HFFc6 (cell line): ENCODE measurements around the gene ASB10. TPM values are rescaled to one million over a fixed set of nuclear protein-coding genes. Genes with fewer than 3 reads are reported as not detected.

ENCODE experiments used
- DNase-seq: peaks from one replicate; pipeline ENCODE4 v3.0.0-alpha.2; 2018
- H3K27ac Mint-ChIP-seq: 2 replicates; pipeline ENCODE4 v1.8.0; 2020; ENCODE audit warnings: mild to moderate bottlenecking, mixed read lengths
- H3K27me3 Mint-ChIP-seq: 2 replicates; pipeline ENCODE4 v1.8.0; 2021; ENCODE audit warnings: mild to moderate bottlenecking, moderate library complexity, mixed read lengths; ENCODE audit not compliant: insufficient read depth
- H3K36me3 Mint-ChIP-seq: 2 replicates; pipeline ENCODE4 v1.8.0; 2021; ENCODE audit warnings: low read depth, mixed read lengths
- H3K4me1 Mint-ChIP-seq: 2 replicates; pipeline ENCODE4 v1.8.0; 2020; ENCODE audit warnings: low read depth, mixed read lengths
- H3K4me3 Mint-ChIP-seq: 2 replicates; pipeline ENCODE4 v1.8.0; 2020; ENCODE audit warnings: mild to moderate bottlenecking, moderate library complexity, mixed read lengths
- H3K9me3 Mint-ChIP-seq: 2 replicates; pipeline ENCODE4 v1.8.0; 2020; ENCODE audit warnings: mild to moderate bottlenecking, mixed read lengths
- CTCF ChIP-seq: fragments of 200-600 bp; sonication (generic); IDR thresholded peaks from 2 replicates; pipeline ENCODE4 v1.5.0; 2021; ENCODE audit warnings: antibody characterized with exemption, mild to moderate bottlenecking
- total RNA-seq, 6 experiments: library from RNA; stranded (reverse); fragmentation: NEBNext Ultra II Directional; extraction: Animal tissue kit (Norgen Biotek cat#: 25700); gene quantifications; 2 replicates in 1 of 6; 3 replicates in 5 of 6; pipeline ENCODE4 v1.2.3, GENCODE V29; 2021

ASB10 gene
- total RNA-seq, 6 experiments from 2014 or later = not detected

DNA sequence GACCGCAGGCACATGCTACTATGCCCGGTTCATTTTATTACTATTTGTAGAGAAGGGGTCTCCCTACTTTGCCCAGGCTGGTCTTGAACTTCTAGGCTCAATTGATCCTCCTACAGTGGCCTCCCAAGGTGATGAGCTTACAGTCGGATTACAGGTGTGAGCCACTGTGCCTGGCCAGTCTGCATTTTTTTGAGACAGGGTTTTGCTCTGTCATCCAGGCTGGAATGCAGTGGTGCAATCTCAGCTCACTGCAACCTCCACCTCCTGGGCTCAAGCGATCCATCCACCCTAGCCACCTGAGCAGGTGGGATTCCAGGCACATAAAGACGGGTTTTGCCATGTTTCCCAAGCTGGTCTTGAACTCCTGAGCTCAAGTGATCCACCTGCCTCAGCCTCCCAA lies 25.6 kb upstream of the ASB10 start:
- Mint-ChIP-seq H3K36me3 (peaks cover 19% of the 10 kb centered on the region), H3K27me3 (peaks cover 13% of the 10 kb centered on the region), H3K4me3 (no peak overlapping the region), H3K9me3 (no peaks in the 10 kb centered on the region), H3K27ac (no peak overlapping the region), H3K4me1 (no peaks in the 10 kb centered on the region)
- DNase-seq = no peak
- no peak for TF ChIP-seq CTCF

GRCh38 chr7:151211155-151211772 lies 24.2 kb upstream of the ASB10 start:
- Mint-ChIP-seq H3K4me3 (no peak overlapping the region), H3K27me3 (peaks cover 13% of the 10 kb centered on the region), H3K9me3 (no peaks in the 10 kb centered on the region), H3K4me1 (no peaks in the 10 kb centered on the region), H3K36me3 (peaks cover 19% of the 10 kb centered on the region), H3K27ac (no peak overlapping the region)
- no peak for DNase-seq
- TF ChIP-seq CTCF = no peak

DNA sequence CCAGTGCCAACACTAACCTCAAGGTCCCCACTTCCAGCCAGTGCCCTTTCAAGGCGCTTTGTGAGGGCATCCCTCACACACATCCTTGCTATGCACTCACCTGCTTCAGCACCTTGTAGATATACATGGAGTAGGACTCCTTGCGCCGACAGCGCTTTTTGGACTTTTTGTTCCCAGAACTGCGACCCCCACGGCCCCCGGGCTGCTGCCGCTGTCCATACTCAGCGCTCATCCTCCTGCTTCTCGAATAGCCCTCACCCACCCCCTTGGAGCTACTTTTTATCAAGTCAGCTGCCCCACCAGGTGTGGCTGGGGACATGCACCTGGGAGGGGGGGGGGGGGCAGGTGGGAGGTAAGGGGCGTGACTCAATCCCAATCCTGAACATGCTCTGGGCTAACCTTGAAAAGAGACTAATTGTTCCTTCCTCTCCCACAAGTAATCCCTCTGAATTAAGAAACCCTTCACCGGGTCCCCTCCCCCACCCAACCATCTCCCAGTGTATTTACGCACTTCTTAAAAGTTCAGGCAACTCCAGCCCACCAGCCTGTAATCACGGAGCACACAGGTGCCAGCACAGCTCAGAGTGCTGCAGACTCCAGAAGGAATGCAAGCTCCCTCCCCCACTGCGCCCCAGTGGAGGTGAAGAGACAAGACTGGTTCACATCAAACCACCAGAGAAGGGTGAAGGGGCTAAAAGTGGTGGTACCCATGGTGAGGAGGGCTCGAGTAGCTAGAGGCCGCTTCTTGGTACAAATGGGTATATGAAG lies 23.2 kb upstream of the ASB10 start, which contains the start of gene H2BK1:
Gene H2BK1, minus strand, starts transcription at position 402 of the 768 bp plus-strand sequence. Its CDS starts 170 bp downstream, at position 232.
- Mint-ChIP-seq H3K36me3 (peaks cover 11% of the 10 kb centered on the region), H3K27ac (no peak within 1 kb of the TSS), H3K4me3 (no peak within 1 kb of the TSS), H3K9me3 (no peaks in the 10 kb centered on the region), H3K4me1 (no peaks in the 10 kb centered on the region), H3K27me3 (peaks cover 16% of the 10 kb centered on the region)
- no peak for TF ChIP-seq CTCF
- no peak for DNase-seq

GRCh38 chr7:151209588-151209987 lies 22.5 kb upstream of the ASB10 start:
- peaks cover 6% of the 10 kb centered on the region; the same call in 1 of the 2 replicates for H3K36me3 Mint-ChIP-seq
- DNase-seq = no peak
- no peak for TF ChIP-seq CTCF
- no peak overlapping the region for H3K4me3 Mint-ChIP-seq
- no peak overlapping the region for H3K27ac Mint-ChIP-seq
- no peaks in the 10 kb centered on the region for H3K4me1 Mint-ChIP-seq
- no peaks in the 10 kb centered on the region for H3K9me3 Mint-ChIP-seq
- H3K27me3 Mint-ChIP-seq = peaks cover 21% of the 10 kb centered on the region

GRCh38 chr7:151208253-151208862 lies 21.3 kb upstream of the ASB10 start:
- Mint-ChIP-seq H3K36me3 (peaks cover 5% of the 10 kb centered on the region; the same call in 1 of the 2 replicates), H3K4me1 (no peaks in the 10 kb centered on the region), H3K4me3 (no peak overlapping the region), H3K27me3 (peaks cover 27% of the 10 kb centered on the region), H3K9me3 (no peaks in the 10 kb centered on the region), H3K27ac (no peak overlapping the region)
- no peak for TF ChIP-seq CTCF
- no peak for DNase-seq
